NCI-H2171 (cell line): ENCODE measurements around the gene CMIP.
A peak's percentile ranks its signal among the peaks of the same experiment; 100 is the strongest.

Experiments
- DNase-seq: peaks from one replicate; lab custom pipeline; 2025; lab: John Stamatoyannopoulos, UW

CMIP gene

GRCh38 chr16:81447383-81448101, 2.9 kb downstream of the CMIP start:
- DNase-seq = no peak

- peak; percentile 29 for DNase-seq
Observed at GRCh38 chr16:81448154-81449131, 3.8 kb downstream of the CMIP start.

GRCh38 chr16:81449241-81449640, 4.6 kb downstream of the CMIP start:
- no peak for DNase-seq

- DNase-seq = no peak
Observed at GRCh38 chr16:81449899-81450608, 5.4 kb downstream of the CMIP start.

GRCh38 chr16:81450783-81451491, 6.3 kb downstream of the CMIP start:
- DNase-seq = no peak

GRCh38 chr16:81451753-81452680, 7.4 kb downstream of the CMIP start:
- no peak for DNase-seq

- no peak for DNase-seq
Observed at GRCh38 chr16:81453091-81453728, 8.6 kb downstream of the CMIP start.

GRCh38 chr16:81454044-81454443, 9.4 kb downstream of the CMIP start:
- no peak for DNase-seq

- no peak for DNase-seq
Observed at GRCh38 chr16:81455006-81455405, 10.4 kb downstream of the CMIP start.

- DNase-seq = no peak
Observed at GRCh38 chr16:81455720-81456494, 11.3 kb downstream of the CMIP start.

- DNase-seq = no peak
Observed at GRCh38 chr16:81456523-81457325, 12.1 kb downstream of the CMIP start.

- no peak for DNase-seq
Observed at GRCh38 chr16:81457326-81458133, 12.9 kb downstream of the CMIP start.

GRCh38 chr16:81458149-81458669, 13.6 kb downstream of the CMIP start:
- no peak for DNase-seq

- no peak for DNase-seq
Observed at GRCh38 chr16:81458827-81459598, 14.4 kb downstream of the CMIP start.

- DNase-seq = no peak
Observed at GRCh38 chr16:81460075-81460474, 15.5 kb downstream of the CMIP start.

GRCh38 chr16:81461243-81461642, 16.6 kb downstream of the CMIP start:
- no peak for DNase-seq

GRCh38 chr16:81461766-81462165, 17.2 kb downstream of the CMIP start:
- no peak for DNase-seq
